Measurements from ENCODE around the gene HOXD3. TPM values are rescaled to one million over a fixed set of nuclear protein-coding genes. Genes with fewer than 3 reads are reported as not detected.
A peak's percentile ranks its signal among the peaks of the same experiment; 100 is the strongest.

The HOXD3 gene
- total RNA-seq, 1 donor from 2014 or later = not detected

DNA sequence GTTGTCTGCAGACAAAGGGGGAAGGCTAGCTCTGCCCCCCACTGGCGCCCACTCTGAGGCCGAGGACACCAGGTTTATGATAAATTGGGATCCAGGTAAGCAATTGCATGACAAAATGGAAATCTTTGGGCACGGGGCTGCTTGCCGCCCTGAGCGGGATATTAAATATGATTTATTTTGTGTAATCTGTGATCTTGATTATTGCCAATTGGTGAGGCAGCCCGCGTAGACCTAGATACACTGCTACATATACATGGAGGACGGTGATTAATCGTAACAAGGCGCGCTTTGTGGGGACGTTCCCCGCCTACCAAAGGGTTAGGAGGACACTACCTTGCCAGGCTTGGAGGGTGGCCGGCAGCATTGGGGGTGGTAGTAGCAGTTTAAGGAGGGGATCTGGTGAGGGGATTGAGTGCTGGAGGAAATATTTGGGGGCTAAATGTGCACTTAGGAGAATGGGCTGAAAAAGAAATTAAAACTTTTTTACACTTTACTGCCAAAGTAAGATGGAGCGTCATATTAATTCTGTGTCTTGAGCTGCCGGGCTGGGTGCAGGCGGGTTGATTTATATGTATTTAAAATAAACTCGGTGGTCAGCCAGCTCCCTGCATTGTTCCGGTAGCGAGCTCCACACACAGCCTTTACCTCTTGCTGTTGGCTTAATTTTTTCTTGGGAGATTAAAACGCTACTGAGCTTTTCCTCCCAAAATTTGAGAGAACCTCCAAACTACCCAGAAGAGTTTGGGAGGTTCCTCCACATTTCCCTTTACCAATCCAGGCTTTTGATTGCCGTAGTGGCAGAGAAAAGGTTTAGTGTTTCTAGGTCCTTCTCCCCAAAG is 4.1 kb downstream of the HOXD3 start:
- peaks cover 7% of the 10 kb centered on the region for H3K36me3 Mint-ChIP-seq (ENCODE audit: low read depth)
- no peak for DNase-seq (ENCODE audit: low spot score)
- H3K27me3 Mint-ChIP-seq (ENCODE audit: insufficient read depth) = peaks cover 78% of the 10 kb centered on the region
- peaks cover 7% of the 10 kb centered on the region for H3K9me3 Mint-ChIP-seq
- no peaks in the 10 kb centered on the region for H3K4me1 Mint-ChIP-seq (ENCODE audit: low read depth)
- H3K27ac Mint-ChIP-seq = no peak overlapping the region
- no peak overlapping the region for H3K4me3 Mint-ChIP-seq
- intact Hi-C loops (cut with micrococcal nuclease) = loop anchor here (5.0 to 10.0 kb wide), 2 partner anchors 46 to 1829 kb away; partner anchors contain the start of genes HOXD10 and SP9

DNA sequence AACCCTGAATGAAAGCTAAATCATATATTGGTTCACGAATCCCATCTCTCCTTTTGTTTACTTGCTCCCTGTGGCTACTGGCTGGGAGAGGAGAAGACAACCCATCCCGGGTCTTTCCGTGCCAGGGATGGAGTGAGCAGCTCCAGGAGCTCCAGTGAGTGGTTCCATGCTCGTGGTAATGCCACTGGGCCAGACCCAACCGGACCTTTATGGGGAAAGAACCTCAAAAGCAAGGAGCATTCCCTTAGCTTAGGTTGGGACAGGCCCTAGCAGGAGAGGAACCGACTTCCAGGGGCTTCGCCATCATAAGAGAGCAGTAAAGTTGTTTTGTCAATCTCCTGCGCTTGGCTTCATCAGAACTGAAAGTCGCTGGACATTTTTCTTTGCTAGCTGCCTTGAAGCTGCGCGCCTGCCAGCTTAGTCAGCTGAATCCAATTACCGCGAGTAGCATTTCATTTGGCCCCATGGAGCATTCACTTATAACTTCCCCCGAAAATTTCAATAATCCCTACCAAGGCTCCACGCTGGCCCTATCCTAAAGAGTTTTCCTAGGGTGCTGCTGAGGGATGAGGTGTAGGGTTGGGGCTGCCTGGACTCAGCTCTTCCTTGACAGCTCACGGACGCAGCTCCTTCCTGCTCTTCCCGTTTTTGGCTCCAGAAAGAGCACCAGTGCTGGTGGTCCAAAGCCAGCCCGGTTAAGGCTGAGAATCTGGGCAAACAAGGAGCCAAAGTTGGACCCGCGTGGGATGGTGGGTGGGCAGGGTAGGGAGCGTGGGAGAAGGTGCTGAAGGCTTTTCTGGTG is 4.9 kb downstream of the HOXD3 start:
- peaks cover 7% of the 10 kb centered on the region for H3K36me3 Mint-ChIP-seq (ENCODE audit: low read depth)
- intact Hi-C loops (cut with micrococcal nuclease) = loop anchor here (2.0 to 10.0 kb wide), 3 partner anchors 47 to 1830 kb away; partner anchors contain the start of genes HOXD10 and SP9
- H3K4me3 Mint-ChIP-seq = no peak overlapping the region
- no peak overlapping the region for H3K27ac Mint-ChIP-seq
- H3K4me1 Mint-ChIP-seq (ENCODE audit: low read depth) = no peaks in the 10 kb centered on the region
- no peak for DNase-seq (ENCODE audit: low spot score)
- peaks cover 7% of the 10 kb centered on the region for H3K9me3 Mint-ChIP-seq
- peaks cover 79% of the 10 kb centered on the region for H3K27me3 Mint-ChIP-seq (ENCODE audit: insufficient read depth)

DNA sequence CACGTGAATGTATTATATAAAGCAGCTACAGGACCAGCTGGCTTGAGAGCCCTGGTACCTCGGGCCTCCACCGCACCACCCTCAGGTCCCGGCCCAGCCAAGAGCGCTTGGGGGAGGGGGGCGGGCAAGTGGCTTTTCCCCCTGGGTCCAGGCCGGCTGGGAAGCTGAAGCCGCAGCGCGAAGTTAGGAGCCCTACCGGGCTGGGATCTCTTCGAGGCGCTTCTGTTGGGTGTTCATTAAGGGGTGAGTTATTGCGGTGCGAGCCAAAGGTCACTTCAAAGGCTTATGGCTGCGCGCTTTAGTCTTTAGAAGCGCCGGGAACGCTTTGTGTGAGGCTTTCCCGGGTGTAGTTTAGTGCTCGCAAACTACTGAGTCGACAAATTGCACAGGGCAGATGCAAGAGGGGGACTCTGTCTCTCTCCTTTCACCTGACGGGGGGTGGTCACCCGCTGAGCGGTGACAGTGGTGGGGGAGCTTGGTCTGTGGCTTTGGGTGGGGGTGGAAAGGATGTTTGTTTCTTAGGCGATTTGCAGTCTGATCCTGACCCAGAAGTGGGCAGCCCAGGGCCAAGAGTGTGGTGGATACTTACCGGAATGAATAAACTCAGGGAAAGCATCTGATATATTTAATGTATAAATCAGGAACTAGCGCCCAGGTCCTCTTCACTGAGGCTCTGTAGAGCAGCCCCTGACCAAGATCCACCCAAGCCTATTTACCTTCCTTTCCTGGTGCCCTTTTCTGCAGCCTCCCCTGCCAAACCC is 6.0 kb downstream of the HOXD3 start:
- DNase-seq (ENCODE audit: low spot score) = no peak

DNA sequence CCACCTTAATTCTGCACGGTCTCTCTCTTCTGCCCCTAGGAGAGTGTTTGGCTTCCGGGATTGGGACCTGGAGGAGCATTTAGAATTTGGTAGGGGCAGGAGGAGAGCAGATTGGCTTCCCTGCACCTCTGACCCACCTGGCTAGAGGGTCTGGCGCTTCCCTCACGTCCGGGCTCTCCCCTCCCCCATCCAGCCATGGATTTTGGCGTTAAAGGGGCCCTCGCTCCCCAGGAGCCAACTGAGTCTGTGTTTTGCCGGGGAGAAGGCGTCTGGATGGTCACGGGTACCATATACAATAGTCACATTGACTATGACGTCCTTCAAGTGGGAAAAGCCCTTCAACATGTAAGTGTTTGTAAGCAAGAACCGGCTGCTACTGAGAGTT is 6.6 kb downstream of the HOXD3 start:
- Mint-ChIP-seq H3K9me3 (peaks cover 7% of the 10 kb centered on the region), H3K36me3 (ENCODE audit: low read depth) (peaks cover 5% of the 10 kb centered on the region), H3K27me3 (ENCODE audit: insufficient read depth) (peaks cover 81% of the 10 kb centered on the region), H3K4me3 (no peak overlapping the region), H3K4me1 (ENCODE audit: low read depth) (no peaks in the 10 kb centered on the region), H3K27ac (peak overlapping the region; percentile 55)
- intact Hi-C loops (cut with micrococcal nuclease) = loop anchor here (2.0 to 10.0 kb wide), 3 partner anchors 49 to 1831 kb away; partner anchors contain the start of genes HOXD10 and SP9
- DNase-seq (ENCODE audit: low spot score) = no peak

More for the DNA sequence above, 6.0 kb downstream of the HOXD3 start:
- Mint-ChIP-seq H3K27me3 (ENCODE audit: insufficient read depth) (peaks cover 81% of the 10 kb centered on the region), H3K36me3 (ENCODE audit: low read depth) (peaks cover 5% of the 10 kb centered on the region), H3K9me3 (peaks cover 7% of the 10 kb centered on the region), H3K27ac (no peak overlapping the region), H3K4me3 (no peak overlapping the region), H3K4me1 (ENCODE audit: low read depth) (no peaks in the 10 kb centered on the region)
- intact Hi-C loops (cut with micrococcal nuclease) = loop anchor here (2.0 to 10.0 kb wide), 3 partner anchors 48 to 1831 kb away; partner anchors contain the start of genes HOXD10 and SP9

DNA sequence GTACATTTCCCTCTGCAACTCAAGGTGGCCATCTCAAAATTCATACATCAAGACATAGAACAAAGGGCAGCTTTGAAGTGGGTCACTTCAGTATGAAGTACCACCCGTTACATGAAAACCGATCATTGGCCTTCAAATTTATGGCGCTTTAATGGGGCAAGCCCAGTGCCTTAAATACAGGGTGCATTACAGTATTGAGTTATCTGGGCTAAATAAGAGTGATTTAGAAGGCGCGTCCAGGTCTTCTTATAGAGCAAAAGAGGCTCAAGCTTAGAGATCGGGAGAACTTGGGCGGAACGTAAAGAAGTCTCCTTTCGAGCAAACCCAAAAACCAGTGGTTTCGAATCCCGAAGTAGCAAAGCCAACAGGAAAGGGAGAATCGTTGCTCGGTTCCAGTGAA is 7.1 kb downstream of the HOXD3 start:
- H3K36me3 Mint-ChIP-seq (ENCODE audit: low read depth) = peaks cover 5% of the 10 kb centered on the region
- intact Hi-C loops (cut with micrococcal nuclease) = loop anchor here (5.0 to 10.0 kb wide), 2 partner anchors 49 to 1832 kb away; partner anchors contain the start of genes HOXD10 and SP9
- H3K27ac Mint-ChIP-seq = peak overlapping the region; percentile 55
- H3K4me1 Mint-ChIP-seq (ENCODE audit: low read depth) = no peaks in the 10 kb centered on the region
- H3K27me3 Mint-ChIP-seq (ENCODE audit: insufficient read depth) = peaks cover 81% of the 10 kb centered on the region
- DNase-seq (ENCODE audit: low spot score) = no peak
- H3K4me3 Mint-ChIP-seq = no peak overlapping the region
- H3K9me3 Mint-ChIP-seq = peaks cover 7% of the 10 kb centered on the region

DNA sequence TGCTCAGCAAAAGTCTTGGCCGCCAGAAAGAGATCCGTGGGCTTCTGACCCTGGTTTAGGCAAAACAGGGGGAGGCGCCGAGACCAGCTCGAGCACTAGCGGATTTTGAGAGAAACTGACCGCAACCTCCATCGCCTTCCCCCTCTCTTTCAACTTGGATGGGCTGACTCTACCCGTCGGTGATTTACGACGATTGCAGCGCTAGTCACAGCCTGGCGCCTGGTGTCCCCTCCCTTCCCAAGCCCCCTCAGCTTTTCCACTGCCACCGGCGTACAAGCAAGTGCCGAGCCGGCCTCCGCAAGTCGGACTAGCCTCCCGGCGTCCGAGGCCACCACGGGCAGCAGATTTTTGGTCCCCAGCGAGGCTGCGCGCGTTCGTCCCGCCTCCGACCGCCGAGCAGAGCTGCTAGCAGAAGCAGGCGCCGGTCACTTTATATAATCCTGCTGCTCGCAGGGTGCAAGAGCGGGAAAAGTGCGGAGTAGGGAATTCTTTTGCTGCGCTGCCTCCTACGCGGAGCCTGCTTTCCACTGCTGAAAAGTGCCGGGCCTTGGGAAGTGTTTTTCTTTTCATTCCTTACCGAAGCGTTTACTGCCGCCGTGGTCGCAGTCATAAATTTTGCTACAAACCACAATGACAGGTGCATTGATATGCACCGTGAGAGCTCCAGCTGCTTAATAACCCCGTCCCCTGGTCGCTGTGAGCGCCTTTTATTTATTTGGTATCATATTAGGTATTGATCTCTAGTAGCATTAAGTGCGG is 7.7 kb downstream of the HOXD3 start:
- peaks cover 5% of the 10 kb centered on the region for H3K36me3 Mint-ChIP-seq (ENCODE audit: low read depth)
- H3K4me1 Mint-ChIP-seq (ENCODE audit: low read depth) = no peaks in the 10 kb centered on the region
- H3K9me3 Mint-ChIP-seq = peaks cover 7% of the 10 kb centered on the region
- H3K4me3 Mint-ChIP-seq = no peak overlapping the region
- DNase-seq (ENCODE audit: low spot score) = no peak
- peak overlapping the region; percentile 67 for H3K27ac Mint-ChIP-seq
- peaks cover 80% of the 10 kb centered on the region for H3K27me3 Mint-ChIP-seq (ENCODE audit: insufficient read depth)
- intact Hi-C loops (cut with micrococcal nuclease) = loop anchor here (1.0 to 10.0 kb wide), 3 partner anchors 10 to 1832 kb away; partner anchors contain the start of genes HOXD10 and SP9

DNA sequence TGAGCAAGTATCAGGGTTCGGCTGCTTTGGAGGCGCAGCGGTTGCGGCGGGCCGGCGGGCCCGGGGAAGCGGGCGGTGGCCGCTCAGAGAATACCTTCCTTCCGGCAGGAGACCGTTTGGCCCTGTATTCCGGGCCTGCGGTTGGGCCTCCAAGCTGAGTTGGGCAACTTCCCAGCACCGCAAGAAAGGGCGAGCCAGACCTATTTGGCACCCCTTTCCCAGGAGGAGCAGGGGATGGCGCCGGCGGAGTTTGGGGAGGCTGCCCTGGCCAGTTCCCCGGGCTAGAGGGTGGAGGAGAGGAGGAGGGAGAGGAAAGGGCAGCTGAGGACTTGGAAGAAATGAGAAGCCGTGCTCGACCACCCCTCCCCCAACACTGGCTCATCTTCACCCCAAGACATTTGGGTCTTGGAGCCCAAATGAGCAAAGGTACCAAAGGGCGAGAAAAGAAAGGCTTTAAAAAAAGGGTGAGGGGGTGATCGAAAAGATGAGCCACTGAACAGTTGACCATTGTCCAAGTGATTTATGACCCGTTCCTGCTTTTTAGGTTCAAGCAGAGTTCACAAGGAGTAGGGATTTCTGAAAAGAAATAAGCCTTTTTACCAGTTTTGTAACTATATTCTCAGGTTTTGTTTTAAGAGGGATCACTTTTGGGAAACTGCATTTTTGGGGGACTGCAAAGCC is 8.4 kb downstream of the HOXD3 start:
- Mint-ChIP-seq H3K36me3 (ENCODE audit: low read depth) (peaks cover 5% of the 10 kb centered on the region), H3K27ac (peak overlapping the region; percentile 67), H3K27me3 (ENCODE audit: insufficient read depth) (peaks cover 82% of the 10 kb centered on the region), H3K9me3 (peaks cover 7% of the 10 kb centered on the region), H3K4me1 (ENCODE audit: low read depth) (no peaks in the 10 kb centered on the region), H3K4me3 (no peak overlapping the region)
- intact Hi-C loops (cut with micrococcal nuclease) = loop anchor here (1.0 to 10.0 kb wide), 2 partner anchors 9 to 51 kb away; partner anchors contain the start of gene HOXD10
- no peak for DNase-seq (ENCODE audit: low spot score)

DNA sequence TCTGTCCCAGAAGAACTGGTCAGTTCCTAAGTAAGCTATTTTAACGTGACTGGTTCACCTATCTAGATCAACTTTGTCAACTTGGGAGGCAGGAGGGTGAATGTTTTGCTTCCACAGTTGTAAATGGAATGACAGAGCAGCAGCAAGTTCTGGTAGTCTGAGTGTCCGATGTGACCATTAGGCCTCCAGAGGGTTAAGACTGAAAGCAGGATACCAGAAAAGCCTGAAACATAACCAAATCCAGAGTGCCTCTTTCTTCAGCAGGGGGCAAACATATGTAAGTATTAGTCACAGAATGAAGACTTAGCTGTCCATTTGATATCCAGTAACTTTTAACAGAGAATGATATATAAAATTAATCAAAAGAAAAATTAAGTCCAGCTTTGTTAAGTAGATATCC is 9.2 kb downstream of the HOXD3 start:
- peaks cover 7% of the 10 kb centered on the region for H3K9me3 Mint-ChIP-seq
- no peak overlapping the region for H3K27ac Mint-ChIP-seq
- H3K27me3 Mint-ChIP-seq (ENCODE audit: insufficient read depth) = peaks cover 82% of the 10 kb centered on the region
- peaks cover 5% of the 10 kb centered on the region for H3K36me3 Mint-ChIP-seq (ENCODE audit: low read depth)
- no peak for DNase-seq (ENCODE audit: low spot score)
- intact Hi-C loops (cut with micrococcal nuclease) = loop anchor here (10.0 kb wide), 1 partner anchor 51 kb away; the partner anchor contains the start of gene HOXD10
- H3K4me3 Mint-ChIP-seq = no peak overlapping the region
- H3K4me1 Mint-ChIP-seq (ENCODE audit: low read depth) = no peaks in the 10 kb centered on the region

DNA sequence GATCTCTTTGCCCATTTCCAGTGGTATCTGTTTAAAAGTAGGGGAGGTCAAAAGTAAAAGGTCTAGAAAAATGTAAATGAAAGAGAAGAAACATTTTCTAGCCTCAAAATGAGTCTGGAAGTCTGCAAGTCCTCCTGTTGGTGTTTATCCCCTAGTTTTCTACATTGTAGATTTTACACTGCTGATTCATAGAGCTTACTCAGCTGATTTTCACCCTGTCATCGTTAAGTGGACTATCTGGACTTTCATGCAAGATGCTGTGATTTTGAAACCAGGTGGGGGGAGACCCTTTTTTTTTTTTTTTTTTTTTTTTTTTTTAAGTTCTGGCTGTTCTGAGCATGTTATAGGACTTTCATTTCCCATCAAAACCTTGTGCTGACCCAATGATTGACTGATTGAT is 10.3 kb downstream of the HOXD3 start:
- no peak overlapping the region for H3K27ac Mint-ChIP-seq
- peaks cover 7% of the 10 kb centered on the region for H3K9me3 Mint-ChIP-seq
- H3K27me3 Mint-ChIP-seq (ENCODE audit: insufficient read depth) = peaks cover 81% of the 10 kb centered on the region
- no peak overlapping the region for H3K4me3 Mint-ChIP-seq
- no peaks in the 10 kb centered on the region for H3K4me1 Mint-ChIP-seq (ENCODE audit: low read depth)
- intact Hi-C loops (cut with micrococcal nuclease) = loop anchor here (10.0 kb wide), 1 partner anchor 53 kb away; the partner anchor contains the start of gene HOXD10
- no peak for DNase-seq (ENCODE audit: low spot score)
- H3K36me3 Mint-ChIP-seq (ENCODE audit: low read depth) = peaks cover 5% of the 10 kb centered on the region

DNA sequence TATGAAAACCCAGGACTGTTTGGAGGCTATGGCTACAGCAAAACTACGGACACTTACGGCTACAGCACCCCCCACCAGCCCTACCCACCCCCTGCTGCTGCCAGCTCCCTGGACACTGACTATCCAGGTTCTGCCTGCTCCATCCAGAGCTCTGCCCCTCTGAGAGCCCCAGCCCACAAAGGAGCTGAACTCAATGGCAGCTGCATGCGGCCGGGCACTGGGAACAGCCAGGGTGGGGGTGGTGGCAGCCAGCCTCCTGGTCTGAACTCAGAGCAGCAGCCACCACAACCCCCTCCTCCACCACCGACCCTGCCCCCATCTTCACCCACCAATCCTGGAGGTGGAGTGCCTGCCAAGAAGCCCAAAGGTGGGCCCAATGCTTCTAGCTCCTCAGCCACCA is 12.1 kb downstream of the HOXD3 start:
- Mint-ChIP-seq H3K27me3 (ENCODE audit: insufficient read depth) (peaks cover 82% of the 10 kb centered on the region), H3K36me3 (ENCODE audit: low read depth) (peaks cover under 1% of the 10 kb centered on the region), H3K4me1 (ENCODE audit: low read depth) (no peaks in the 10 kb centered on the region), H3K27ac (no peak overlapping the region), H3K9me3 (peaks cover 1% of the 10 kb centered on the region), H3K4me3 (no peak overlapping the region)
- intact Hi-C loops (cut with micrococcal nuclease) = loop anchor here (10.0 kb wide), 1 partner anchor 54 kb away; the partner anchor contains the start of gene HOXD10
- DNase-seq (ENCODE audit: low spot score) = no peak

DNA sequence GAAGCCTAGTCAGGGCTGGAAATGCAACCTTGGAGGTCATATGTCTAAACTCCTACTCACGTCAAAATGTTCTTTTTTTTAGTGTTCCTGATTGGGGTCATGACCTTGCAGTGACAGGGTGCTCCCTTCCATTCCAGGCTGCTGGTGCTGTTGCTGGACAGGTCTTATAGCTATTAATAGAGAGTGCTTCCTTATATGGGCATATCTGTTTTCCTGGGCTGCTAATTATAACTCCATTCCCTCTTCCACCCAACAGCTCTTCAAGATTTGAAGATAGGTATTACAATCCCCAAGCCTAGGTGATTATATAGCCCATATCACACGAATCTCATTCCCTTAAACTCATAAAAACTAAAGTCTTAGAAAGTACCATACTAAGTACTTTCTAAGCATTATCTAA is 12.6 kb downstream of the HOXD3 start:
- Mint-ChIP-seq H3K36me3 (ENCODE audit: low read depth) (no peaks in the 10 kb centered on the region), H3K4me1 (ENCODE audit: low read depth) (no peaks in the 10 kb centered on the region), H3K27ac (no peak overlapping the region), H3K9me3 (no peaks in the 10 kb centered on the region), H3K4me3 (no peak overlapping the region), H3K27me3 (ENCODE audit: insufficient read depth) (peaks cover 82% of the 10 kb centered on the region)
- intact Hi-C loops (cut with micrococcal nuclease) = loop anchor here (5.0 to 10.0 kb wide), 3 partner anchors 37 to 1842 kb away; partner anchors contain the start of gene HOXD10
- DNase-seq (ENCODE audit: low spot score) = no peak

All from activated T-helper 1 cell treated with anti-CD3 and anti-CD28 coated beads, Interleukin-12 subunit alpha, Interleukin-12 subunit beta, Interleukin-2, Interleukin-4 antibody, amounts not matched to agents 30 ng/mL and 10 ng/mL and 1 ng/mL, durations not matched to agents 14 hours and 24 hours and 36 hours (primary cell).